Measurements from ENCODE around the gene GID8.

GID8 gene

GRCh38 chr20:62970307-62971210 lies 32.6 kb downstream of the GID8 start:
- peak; percentile 19 for DNase-seq (ENCODE audit: low read depth)

GRCh38 chr20:62971211-62971949 lies 33.4 kb downstream of the GID8 start:
- no peak for DNase-seq (ENCODE audit: low read depth)

- DNase-seq (ENCODE audit: low read depth): peak; percentile 81
Observed at GRCh38 chr20:62971950-62972844, 34.2 kb downstream of the GID8 start.

DNA sequence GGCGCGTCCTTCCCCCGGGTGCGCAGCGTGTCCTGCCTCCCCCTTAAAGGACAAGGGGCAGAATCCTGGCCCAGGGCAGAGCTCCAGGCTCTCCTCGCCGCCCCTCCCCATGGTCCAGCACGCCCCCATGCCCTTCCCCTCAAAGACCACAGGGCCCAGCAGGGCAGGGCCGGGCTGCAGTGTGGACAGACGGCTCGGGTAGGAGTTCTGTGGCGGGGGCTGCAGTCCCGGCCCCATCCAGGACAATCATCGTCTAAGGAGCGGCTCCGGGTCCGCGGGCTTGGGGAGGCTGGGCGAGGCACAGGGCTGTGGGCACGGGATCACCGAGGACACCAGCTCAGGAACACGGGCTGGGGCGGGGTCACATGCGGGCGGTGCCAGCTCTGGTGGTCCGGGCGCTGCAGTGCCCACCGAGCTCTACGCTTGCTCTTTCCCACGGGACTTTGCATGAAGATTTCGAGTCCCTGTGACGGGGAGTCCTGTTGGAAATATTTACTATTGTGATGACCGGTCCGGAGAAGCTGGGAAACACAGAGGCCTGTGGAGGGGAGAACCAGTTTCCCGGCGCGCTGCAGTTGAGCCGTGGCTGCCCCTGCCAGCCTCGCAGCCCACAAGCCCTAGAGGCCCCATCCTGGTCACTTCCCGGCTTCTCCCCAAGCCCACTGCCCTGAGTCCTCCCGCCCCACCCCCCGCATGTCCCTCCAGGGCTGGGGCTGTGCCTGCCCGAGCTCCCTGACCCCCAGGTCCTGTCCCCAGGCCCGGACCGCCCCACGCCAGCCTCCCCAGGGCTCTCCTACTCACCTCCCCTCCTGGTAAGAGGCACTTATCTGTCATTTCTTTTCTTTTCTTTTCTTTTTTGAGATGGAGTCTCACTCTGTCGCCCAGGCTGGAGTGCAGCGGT lies 35.1 kb downstream of the GID8 start:
- no peak for DNase-seq (ENCODE audit: low read depth)

GRCh38 chr20:62975251-62975760 lies 37.4 kb downstream of the GID8 start:
- DNase-seq (ENCODE audit: low read depth): no peak

GRCh38 chr20:62975812-62976508 lies 38.0 kb downstream of the GID8 start:
- DNase-seq (ENCODE audit: low read depth): no peak

DNA sequence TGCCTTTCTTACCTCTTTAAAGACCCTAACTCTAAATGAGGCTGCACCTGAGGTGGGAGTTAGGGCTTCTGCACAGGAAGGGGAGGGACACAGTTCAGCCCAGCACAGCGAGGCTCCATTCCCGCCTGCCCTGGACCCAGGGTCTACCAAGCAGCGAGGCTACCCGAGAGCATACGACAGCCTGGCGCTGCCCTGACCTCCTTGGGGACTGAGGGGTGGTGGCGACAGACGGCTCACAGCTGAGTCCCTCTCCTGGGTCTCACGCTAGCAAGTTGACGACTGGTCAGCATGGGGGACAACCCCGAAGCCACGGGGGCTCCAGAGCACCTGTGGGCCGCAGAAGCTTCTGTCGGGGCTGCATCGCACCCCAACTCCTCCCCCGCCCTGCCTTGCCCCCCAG lies 38.9 kb downstream of the GID8 start:
- no peak for DNase-seq (ENCODE audit: low read depth)

- DNase-seq (ENCODE audit: low read depth): no peak
Observed at GRCh38 chr20:62977613-62978560, 39.9 kb downstream of the GID8 start.

DNA sequence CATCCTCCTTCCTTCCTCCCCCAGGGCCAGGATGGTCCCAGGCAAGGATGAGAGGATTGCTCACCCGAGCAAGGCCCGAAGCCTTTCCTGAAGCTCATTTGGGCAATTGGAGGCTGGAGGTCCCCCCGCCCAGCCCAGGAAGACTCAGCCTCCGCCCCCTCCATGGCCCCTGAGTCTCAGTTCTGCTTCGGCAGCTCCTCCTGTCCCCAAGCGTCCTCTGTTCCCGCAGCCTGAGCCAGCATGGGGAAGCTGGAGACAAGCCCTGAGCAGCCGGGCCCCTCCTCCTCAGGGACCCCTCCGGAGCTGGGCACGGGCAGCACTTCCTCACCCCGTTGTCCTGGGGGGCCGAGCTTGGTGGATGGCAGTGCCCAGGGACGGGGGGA lies 40.6 kb downstream of the GID8 start:
- DNase-seq (ENCODE audit: low read depth): no peak

- no peak for DNase-seq (ENCODE audit: low read depth)
Observed at GRCh38 chr20:62979310-62979709, 41.4 kb downstream of the GID8 start.

DNA sequence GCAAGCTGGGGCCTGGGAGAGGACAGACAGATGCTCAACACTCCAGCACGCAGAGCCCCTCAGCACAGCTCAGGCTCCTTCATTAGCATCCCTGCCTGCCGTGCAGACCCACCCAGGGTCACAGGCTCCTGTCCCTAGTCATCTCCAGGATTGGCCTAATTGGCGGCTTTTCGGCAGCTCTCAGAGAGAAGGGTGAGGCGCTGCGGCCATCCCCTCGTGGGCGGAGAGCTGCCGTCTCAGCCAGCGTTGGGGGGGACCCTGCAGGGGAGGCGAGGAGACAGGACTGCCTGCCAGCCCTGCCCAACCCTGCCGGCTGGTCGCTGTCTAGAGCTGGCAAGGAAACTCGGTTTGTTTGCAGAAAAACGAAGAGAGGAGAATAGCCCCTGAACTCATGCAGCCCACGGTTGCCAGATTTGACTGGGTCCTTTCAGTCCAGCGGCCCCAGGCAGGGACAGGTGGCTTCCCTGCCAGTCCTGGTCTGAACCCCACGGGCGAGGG lies 42.0 kb downstream of the GID8 start:
- no peak for DNase-seq (ENCODE audit: low read depth)

DNA sequence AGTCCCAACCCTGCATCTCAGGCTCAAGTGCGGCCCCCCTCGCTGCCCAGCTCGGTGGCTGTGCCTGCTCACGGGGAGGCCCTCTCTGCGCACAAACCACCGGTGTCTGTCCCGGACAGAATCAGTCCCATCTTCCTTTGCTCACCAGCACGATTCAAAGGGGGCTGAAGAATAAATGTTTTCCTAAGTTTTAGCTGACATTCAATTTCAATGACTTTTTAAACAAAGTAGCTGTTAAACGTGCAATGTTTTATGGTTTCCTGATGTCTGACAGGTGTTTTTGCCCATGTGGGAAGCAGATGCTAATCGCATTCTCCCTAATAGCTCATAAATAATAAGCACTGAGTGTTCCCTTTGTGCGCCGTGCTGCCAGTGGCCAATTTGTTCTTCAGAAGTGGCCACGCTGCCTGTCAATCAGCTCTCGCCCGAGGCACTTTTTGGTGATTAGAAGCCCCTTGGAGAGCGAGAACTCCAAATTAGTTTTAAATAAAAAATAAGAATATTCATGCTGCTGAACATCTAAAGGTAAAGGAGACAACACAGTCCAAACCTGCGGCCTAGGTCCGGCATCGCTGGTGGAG lies 42.5 kb downstream of the GID8 start:
- no peak for DNase-seq (ENCODE audit: low read depth)

DNA sequence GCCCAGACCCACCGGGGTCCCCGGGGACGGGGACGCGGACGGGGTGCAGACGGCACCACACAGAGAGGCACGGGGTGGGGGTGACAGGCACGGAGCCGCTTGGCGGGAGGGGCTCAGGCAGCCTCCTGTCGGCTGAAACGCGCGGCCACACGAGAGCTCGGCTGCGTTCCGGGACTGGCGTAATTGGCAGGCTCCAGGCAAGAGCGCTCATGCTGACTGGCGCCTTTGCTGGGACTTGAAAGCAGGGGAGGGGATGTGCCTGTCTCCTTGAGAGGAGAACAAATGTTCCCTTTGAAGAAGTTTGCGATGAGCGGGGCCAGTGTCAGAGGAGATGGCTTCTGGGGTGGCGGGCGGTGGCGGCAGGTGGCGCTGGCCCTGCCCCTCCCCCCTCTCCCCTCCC lies 43.0 kb downstream of the GID8 start:
- no peak for DNase-seq (ENCODE audit: low read depth)

DNA sequence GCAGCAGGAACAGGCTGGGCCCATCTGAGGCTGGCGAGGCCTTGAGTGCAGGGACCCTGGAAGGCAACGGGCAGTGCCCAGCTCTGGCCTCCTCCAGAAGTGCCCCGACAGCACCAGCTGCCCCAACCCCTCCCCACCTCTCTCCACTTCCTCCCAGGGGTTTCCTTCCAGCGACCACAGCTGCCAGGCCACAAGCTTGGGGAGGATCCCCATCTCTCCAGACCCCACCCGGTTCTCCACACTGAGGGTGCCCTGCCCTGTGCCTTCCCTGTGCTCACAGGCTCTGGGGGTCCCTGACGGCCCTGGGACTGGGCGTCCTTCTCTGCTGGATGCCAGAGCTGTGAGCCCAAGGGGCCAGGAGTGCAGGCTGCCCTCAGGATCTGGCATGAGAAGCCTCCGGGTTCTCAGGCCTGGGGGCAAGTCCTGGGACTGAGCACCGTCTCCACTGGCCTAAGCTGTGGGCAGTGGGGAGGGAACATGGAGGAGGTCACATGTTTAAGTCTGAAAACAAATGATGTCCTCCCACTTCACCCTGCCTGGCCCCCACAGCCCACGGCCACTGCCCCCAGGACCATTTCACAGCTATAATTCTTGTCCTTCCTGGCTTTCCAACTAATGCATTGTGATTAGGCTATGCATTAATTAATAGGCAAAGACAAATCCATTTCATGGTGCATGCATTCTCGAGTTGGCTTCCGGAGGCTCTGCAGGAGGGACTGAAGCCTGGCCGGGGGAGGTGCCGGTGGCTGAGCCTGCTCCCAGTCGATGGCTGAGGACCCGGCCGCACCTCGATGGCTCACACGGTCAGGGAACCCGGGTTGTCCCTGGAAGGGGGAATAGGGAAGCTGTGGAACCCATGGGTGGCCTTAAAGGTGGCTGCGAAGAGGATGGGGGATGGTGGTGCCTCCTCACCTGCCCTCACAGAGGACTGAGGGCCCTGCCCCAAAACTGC lies 44.5 kb downstream of the GID8 start:
- DNase-seq (ENCODE audit: low read depth): no peak

- DNase-seq (ENCODE audit: low read depth): no peak
Observed at GRCh38 chr20:62983210-62983609, 45.3 kb downstream of the GID8 start.

GRCh38 chr20:62984666-62985443 lies 46.9 kb downstream of the GID8 start:
- no peak for DNase-seq (ENCODE audit: low read depth)

GRCh38 chr20:62985444-62985778 lies 47.5 kb downstream of the GID8 start:
- DNase-seq (ENCODE audit: low read depth): no peak
